Right hindlimb (tissue), 1 donor: Measurements from ENCODE around the gene DISP3.

Experiments
- DNase-seq: peaks from one replicate; pipeline ENCODE4 v3.0.0-alpha.2; 2018

Gene DISP3

GRCh38 chr1:11462224-11462923, 16.6 kb upstream of the DISP3 start:
- DNase-seq, result no peak

GRCh38 chr1:11463177-11463576, 15.8 kb upstream of the DISP3 start:
- DNase-seq, result no peak

DNA sequence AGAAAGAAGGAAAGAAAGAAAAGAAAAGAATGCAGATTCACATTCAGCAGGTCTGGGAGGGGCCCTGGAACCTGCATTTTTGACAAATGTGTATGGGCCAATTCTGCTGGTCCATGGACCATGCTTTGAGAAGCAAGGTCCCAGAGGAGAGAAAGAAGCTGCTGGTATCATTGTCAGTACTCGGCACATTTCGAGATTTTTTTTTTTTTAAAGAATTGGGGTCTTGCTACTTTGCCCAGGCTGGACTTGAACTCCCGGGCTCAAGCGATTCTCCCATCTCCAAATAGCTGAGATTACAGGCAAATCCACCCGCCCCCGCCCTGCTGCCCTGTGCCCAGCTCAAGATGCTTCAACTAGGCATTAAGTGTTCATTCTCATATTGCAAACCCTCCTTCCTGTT, 13.6 kb upstream of the DISP3 start:
- DNase-seq, result no peak

GRCh38 chr1:11466416-11466815, 12.5 kb upstream of the DISP3 start:
- no peak for DNase-seq

GRCh38 chr1:11468878-11469277, 10.1 kb upstream of the DISP3 start:
- DNase-seq, result no peak

GRCh38 chr1:11470912-11471311, 8.0 kb upstream of the DISP3 start:
- no peak for DNase-seq

DNA sequence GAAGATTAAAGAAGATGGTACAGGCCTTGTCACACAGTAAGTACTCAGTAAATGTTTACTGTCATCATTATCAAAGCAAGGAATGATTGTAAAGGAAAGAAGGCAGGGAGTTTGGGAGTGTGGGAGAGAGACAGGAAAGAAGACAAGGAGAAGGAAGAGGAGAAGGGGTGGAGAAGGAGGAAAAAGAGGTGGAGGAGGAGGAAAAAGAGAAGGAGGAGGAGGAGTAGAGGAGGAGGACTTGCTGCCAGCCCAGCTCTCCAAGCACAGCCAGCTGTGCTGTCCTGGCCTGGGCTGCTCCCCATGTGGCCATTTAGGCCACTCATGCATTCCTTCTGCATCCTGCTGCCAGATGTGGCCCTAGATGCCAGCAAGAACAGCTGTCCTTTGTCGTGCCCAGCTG, 7.5 kb upstream of the DISP3 start:
- DNase-seq, result no peak

GRCh38 chr1:11472284-11472683, 6.7 kb upstream of the DISP3 start:
- no peak for DNase-seq

DNA sequence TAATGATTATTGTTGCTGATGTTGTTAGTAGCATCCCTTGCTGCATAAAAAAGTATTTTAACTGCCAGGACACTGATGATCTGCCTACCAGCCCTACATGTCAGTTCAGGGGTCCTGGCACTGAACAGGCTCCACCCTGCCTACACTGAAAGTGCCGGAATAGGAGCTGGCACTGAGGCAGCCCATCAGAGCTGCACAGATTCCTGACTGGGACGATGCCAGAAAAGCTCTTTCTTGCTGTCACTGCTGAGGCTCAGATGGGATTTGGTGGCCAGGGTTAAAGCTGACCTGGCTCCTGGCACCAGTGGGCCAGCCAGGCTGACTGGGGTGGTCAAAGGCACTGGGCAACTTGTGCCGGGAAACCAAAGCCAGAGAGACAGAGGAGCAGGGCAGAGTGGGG, 6.2 kb upstream of the DISP3 start:
- no peak for DNase-seq

DNA sequence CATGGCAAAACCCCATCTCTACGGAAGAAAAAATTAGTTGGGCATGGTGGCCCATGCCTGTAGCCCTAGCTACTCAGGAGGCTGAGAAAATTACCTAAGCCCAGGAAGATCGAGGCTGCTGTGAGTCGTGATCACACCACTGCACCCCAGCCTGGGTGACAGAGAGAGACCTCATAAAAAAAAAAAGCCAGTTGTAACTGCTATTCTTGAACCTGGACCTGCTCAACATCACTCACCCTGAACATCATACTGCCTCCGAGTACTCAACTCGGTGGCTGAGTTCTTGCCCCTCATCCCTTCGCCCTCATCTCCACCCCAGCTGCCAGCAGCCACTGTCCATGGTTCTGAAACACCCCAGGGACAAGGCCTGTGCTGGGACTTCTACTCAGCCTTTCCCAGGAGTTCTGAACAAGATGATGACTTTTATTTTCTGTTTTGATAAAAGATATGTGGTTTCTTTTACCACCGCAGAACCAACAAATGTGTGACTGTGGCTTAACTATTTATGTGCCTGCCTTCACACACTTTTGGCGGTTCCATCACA, 5.4 kb upstream of the DISP3 start:
- no peak for DNase-seq

- no peak for DNase-seq
Measured at GRCh38 chr1:11474826-11475225, 4.1 kb upstream of the DISP3 start.

DNA sequence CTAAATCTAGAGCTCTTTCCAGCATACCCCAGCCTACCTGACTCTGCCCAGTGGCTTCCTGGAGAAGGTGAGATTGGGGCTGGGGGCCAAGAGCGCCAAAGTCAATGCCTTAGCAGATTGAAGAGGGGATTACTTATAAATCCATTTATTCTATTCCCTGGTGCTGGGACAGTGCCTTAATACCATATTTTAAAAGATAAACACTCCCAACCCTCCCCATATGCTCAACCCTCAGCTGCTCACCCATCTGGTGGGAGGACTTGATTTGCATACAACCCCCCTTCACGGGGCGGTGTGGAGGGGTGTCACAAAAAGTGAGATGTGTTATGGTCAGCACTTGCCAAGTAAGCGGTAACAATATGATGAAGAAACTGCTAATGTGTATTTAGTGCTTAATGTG, 3.2 kb upstream of the DISP3 start:
- DNase-seq, result no peak

GRCh38 chr1:11479375-11479979, 522 bp downstream of the DISP3 start:
- no peak for DNase-seq

DNA sequence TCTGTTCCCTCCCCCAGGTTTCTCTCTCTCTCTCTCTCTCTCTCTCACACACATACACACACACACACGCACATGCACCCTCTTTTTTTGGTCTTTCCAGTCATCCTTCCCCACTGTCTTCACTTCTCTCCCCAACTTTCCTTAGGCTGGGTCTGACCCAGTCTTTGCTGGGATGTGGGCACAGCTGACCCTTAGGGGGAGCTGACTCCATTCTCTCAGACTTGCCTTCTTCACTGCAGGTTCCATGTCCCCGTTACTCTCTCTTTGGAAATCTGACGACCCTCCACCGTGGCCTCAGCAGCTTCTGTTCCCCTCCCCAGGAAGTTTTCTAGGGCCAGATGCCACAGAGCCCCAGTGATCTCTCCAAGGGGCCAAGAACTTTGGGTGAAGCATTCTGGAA, 2.1 kb downstream of the DISP3 start:
- DNase-seq, result no peak

GRCh38 chr1:11482198-11482597, 3.2 kb downstream of the DISP3 start:
- no peak for DNase-seq

GRCh38 chr1:11482701-11483479, 3.9 kb downstream of the DISP3 start:
- no peak for DNase-seq

GRCh38 chr1:11483581-11484320, 4.8 kb downstream of the DISP3 start:
- DNase-seq, result no peak

DNA sequence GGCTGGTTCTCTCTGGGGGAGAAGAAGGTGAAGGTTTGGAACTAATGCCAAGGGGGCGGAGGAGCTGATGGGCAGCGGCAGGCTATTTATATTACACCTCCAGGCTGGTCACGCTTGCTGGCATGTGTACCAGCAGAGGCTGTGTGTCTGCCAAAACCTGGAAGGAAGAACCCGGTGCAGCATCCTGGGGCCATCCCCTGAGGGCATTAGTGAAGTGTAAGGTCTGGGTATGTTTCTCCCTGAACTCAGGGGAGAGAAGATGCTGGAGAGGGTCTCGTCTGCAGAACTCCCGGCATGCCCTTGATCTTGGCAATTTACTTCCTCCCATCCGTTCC, 5.3 kb downstream of the DISP3 start:
- DNase-seq, result no peak

- no peak for DNase-seq
Measured at GRCh38 chr1:11485191-11485590, 6.2 kb downstream of the DISP3 start.

DNA sequence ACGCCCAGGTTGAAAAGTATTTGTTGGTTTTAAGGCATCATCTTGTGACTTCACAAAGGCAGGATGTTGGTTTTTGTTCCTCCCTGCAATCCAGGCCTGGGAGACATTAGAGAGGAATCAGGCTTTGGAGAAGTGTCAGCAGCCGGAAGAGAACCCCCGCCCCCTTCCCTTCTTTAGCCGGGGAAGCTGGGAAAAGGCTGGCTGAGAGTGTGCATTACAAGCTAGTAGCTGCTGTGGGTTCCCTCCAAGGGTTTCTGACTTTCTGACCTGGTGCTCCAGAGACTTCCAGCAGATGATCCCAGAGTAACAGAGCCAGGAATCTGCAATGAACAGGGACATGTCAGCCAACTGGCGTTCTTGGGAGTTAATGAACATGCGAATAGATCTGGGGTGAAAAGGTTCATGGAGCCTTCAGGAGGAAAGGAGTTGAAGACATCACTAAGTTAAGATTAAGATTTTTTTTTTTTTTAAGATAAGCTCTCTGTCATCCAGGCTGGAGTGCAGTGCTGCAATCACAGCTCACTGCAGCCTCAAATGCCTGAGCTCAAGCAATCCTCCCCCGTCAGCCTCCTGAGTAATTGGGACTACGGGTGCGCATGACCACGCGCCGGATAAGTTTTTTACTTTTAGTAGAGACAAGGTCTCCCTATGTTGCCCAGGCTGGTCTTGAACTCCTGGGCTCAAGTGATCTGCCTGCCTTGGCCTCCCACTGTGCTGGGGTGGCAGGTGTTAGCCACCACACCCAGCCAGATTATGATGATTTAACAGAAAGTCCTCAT, 7.5 kb downstream of the DISP3 start:
- DNase-seq, result peak; percentile 39

DNA sequence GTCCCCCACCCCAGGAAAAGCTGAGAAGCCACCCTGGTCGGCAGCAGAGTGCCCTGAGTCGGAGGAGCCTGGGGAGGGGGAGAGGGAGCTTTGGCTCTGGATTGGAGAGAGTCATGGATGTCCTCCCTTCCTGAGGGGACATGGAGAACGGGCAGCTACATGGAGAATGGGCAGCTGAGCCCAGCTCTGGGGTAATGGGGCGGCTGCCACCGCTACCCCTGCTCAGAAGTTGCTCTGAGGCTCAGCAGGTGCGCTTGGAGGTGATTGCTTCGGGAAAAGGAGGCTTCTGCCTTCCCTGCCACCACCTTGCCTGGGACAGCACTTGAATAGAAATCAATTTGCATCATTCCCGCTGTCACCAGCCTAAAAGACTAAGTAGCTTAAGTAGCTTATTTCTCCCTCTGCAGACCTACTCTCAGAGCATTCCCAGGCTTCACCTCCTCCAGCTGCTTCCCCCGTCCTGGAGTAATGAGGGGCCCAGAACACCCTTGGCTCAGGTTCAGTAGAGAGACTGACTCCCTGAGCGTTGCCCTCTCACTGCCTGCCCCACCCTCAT, 8.3 kb downstream of the DISP3 start:
- DNase-seq, result no peak

GRCh38 chr1:11488201-11488770, 9.3 kb downstream of the DISP3 start:
- DNase-seq, result no peak
